ENCODE results near the gene CDK8.
"Not testable (repeated sequence)": the region's sequence is repeated elsewhere in the genome, so short reads cannot be mapped to it uniquely, and the experiment has no call there.

The CDK8 gene

GRCh38 chr13:26312019-26312418 is 58.1 kb downstream of the CDK8 start:
- not testable (repeated sequence) for DNase-seq

- DNase-seq: not testable (repeated sequence)
These were observed 62.2 kb downstream of the CDK8 start for GRCh38 chr13:26316095-26316494.

- no peak for DNase-seq
These were observed 66.8 kb downstream of the CDK8 start for GRCh38 chr13:26320766-26321165.

GRCh38 chr13:26323127-26323526 is 69.2 kb downstream of the CDK8 start:
- no peak for DNase-seq

GRCh38 chr13:26323764-26324163 is 69.8 kb downstream of the CDK8 start:
- DNase-seq: no peak

- no peak for DNase-seq
These were observed 70.4 kb downstream of the CDK8 start for GRCh38 chr13:26324294-26324693.

- no peak for DNase-seq
These were observed 70.9 kb downstream of the CDK8 start for GRCh38 chr13:26324867-26325266.

GRCh38 chr13:26325876-26326275 is 71.9 kb downstream of the CDK8 start:
- no peak for DNase-seq

GRCh38 chr13:26326562-26326961 is 72.6 kb downstream of the CDK8 start:
- no peak for DNase-seq

- DNase-seq: no peak
These were observed 74.2 kb downstream of the CDK8 start for GRCh38 chr13:26327940-26328725.

- no peak for DNase-seq
These were observed 81.2 kb downstream of the CDK8 start for GRCh38 chr13:26335158-26335557.

- DNase-seq: no peak
These were observed 86.9 kb downstream of the CDK8 start for GRCh38 chr13:26340807-26341206.

GRCh38 chr13:26342898-26343297 is 89.0 kb downstream of the CDK8 start:
- no peak for DNase-seq

- no peak for DNase-seq
These were observed 89.9 kb downstream of the CDK8 start for GRCh38 chr13:26343816-26344215.

- no peak for DNase-seq
These were observed 91.1 kb downstream of the CDK8 start for GRCh38 chr13:26344980-26345379.

- DNase-seq: no peak
These were observed 95.0 kb downstream of the CDK8 start for GRCh38 chr13:26348966-26349365.

GRCh38 chr13:26362261-26362660 is 108.3 kb downstream of the CDK8 start:
- no peak for DNase-seq

GRCh38 chr13:26370553-26370952 is 116.6 kb downstream of the CDK8 start:
- DNase-seq: peak in 1 of 58 donors; percentile 6

- no peak for DNase-seq
These were observed 118.8 kb downstream of the CDK8 start for GRCh38 chr13:26372747-26373146.

- DNase-seq: no peak
These were observed 122.5 kb downstream of the CDK8 start for GRCh38 chr13:26376430-26376829.

- no peak for DNase-seq
These were observed 123.1 kb downstream of the CDK8 start for GRCh38 chr13:26377038-26377437.

GRCh38 chr13:26378116-26378515 is 124.2 kb downstream of the CDK8 start:
- no peak for DNase-seq

- no peak for DNase-seq
These were observed 125.9 kb downstream of the CDK8 start for GRCh38 chr13:26379831-26380230.

- DNase-seq: no peak
These were observed 127.0 kb downstream of the CDK8 start for GRCh38 chr13:26380930-26381329.

Measured in anterior cingulate cortex (tissue), 58 donors.